ENCODE data around the gene RXRA.

GRCh38 chr9:134360897-134361296 lies 34.6 kb downstream of the RXRA start:
- TF ChIP-seq, protein P1, sequence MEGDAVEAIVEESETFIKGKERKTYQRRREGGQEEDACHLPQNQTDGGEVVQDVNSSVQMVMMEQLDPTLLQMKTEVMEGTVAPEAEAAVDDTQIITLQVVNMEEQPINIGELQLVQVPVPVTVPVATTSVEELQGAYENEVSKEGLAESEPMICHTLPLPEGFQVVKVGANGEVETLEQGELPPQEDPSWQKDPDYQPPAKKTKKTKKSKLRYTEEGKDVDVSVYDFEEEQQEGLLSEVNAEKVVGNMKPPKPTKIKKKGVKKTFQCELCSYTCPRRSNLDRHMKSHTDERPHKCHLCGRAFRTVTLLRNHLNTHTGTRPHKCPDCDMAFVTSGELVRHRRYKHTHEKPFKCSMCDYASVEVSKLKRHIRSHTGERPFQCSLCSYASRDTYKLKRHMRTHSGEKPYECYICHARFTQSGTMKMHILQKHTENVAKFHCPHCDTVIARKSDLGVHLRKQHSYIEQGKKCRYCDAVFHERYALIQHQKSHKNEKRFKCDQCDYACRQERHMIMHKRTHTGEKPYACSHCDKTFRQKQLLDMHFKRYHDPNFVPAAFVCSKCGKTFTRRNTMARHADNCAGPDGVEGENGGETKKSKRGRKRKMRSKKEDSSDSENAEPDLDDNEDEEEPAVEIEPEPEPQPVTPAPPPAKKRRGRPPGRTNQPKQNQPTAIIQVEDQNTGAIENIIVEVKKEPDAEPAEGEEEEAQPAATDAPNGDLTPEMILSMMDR (IDR thresholded peaks at IDR 0.05) = no peak
- TF ChIP-seq ZFX (IDR thresholded peaks at IDR 0.05; ENCODE audit: borderline replicate concordance) = no peak

Data from 22Rv1 (cell line).